ENCODE results near the gene MEGF11. TPM values are rescaled to one million over a fixed set of nuclear protein-coding genes. Genes with fewer than 3 reads are reported as not detected.

The MEGF11 gene
- total RNA-seq, 1 experiment from 2014 or later, result 1.2 TPM

- WGBS (ENCODE audit: extremely low coverage, insufficient read length, low lambda C conversion rate), result no CpG with 5 or more reads among the region's 3 CpGs
- H3T11ph ChIP-seq (ENCODE audit: low read length), result no peak overlapping the region
- TF ChIP-seq CTCF (conservative IDR thresholded peaks at IDR 0.05), result no peak
- H2AK5ac ChIP-seq (ENCODE audit: insufficient read length, low read length), result no peak overlapping the region
- H2BK120ac ChIP-seq (ENCODE audit: low read depth, low read length, poor library complexity, severe bottlenecking), result no peak overlapping the region
- no peak overlapping the region for H4K91ac ChIP-seq (ENCODE audit: insufficient read length, low read depth, low read length)
- no peak for DNase-seq
- Mint-ChIP-seq H3K27me3 (ENCODE audit: low read depth) (no peaks in the 10 kb centered on the region), H3K27ac (no peak overlapping the region; a peak in 1 of 7 replicates), H3K36me3 (ENCODE audit: insufficient read depth in 1 of 3, low read depth in 3 of 3) (no peaks in the 10 kb centered on the region; a peak in 1 of 7 replicates), H3K9me3 (no peaks in the 10 kb centered on the region), H3K4me1 (peaks cover 17 to 20% of the 10 kb centered on the region in 2 experiments), H3K4me3 (no peak overlapping the region)
- no peak overlapping the region for H3K27ac ChIP-seq (ENCODE audit: insufficient read length, low read depth, low read length)
- H2BK20ac ChIP-seq (ENCODE audit: low read depth, low read length, poor library complexity, severe bottlenecking), result no peak overlapping the region
- no peaks in the 10 kb centered on the region for H3K27me3 ChIP-seq (ENCODE audit: insufficient read depth, low read length)
- H3K4ac ChIP-seq (ENCODE audit: low read depth, low read length), result no peak overlapping the region
- H3K18ac ChIP-seq (ENCODE audit: insufficient read length, low read depth, low read length), result no peak overlapping the region
- no peak overlapping the region for H3K56ac ChIP-seq (ENCODE audit: insufficient read length, low read depth, low read length)
- H3K9ac ChIP-seq (ENCODE audit: extremely low read depth, insufficient read length, low read length), result no peak overlapping the region
- H2AFZ ChIP-seq (ENCODE audit: low read length), result no peak overlapping the region
- H3K79me1 ChIP-seq (ENCODE audit: insufficient read depth, low read depth, low read length, poor library complexity, severe bottlenecking), result no peaks in the 10 kb centered on the region
- no peaks in the 10 kb centered on the region for H3K9me3 ChIP-seq (ENCODE audit: control insufficient read depth, low read depth, low read length)
- H3K4me1 ChIP-seq (ENCODE audit: insufficient read depth, low read length), result no peaks in the 10 kb centered on the region
- no peak overlapping the region for H3K23ac ChIP-seq (ENCODE audit: insufficient read length, low read depth, low read length)
- H2BK15ac ChIP-seq (ENCODE audit: low read depth, low read length), result no peak overlapping the region
- no peak overlapping the region for H3K4me2 ChIP-seq (ENCODE audit: insufficient read depth, insufficient read length, low read length)
- H4K8ac ChIP-seq (replicated peaks; ENCODE audit: insufficient read length, low read depth, low read length), result no peak overlapping the region
- no peak overlapping the region for H3K14ac ChIP-seq (ENCODE audit: insufficient read depth, low read length)
- H4K20me1 ChIP-seq (ENCODE audit: control insufficient read depth, insufficient read depth, insufficient read length), result no peaks in the 10 kb centered on the region
- no peaks in the 10 kb centered on the region for H3K23me2 ChIP-seq (ENCODE audit: insufficient read length, low read depth, low read length, poor library complexity, severe bottlenecking)
- no peak overlapping the region for H2BK5ac ChIP-seq (ENCODE audit: insufficient read length, low read length)
- no peak overlapping the region for H4K5ac ChIP-seq (ENCODE audit: insufficient read length, low read depth, low read length)
- no peaks in the 10 kb centered on the region for H3K79me2 ChIP-seq (ENCODE audit: insufficient read depth, low read length)
- no peak overlapping the region for H2BK12ac ChIP-seq (ENCODE audit: insufficient read length, low read depth, low read length)
Observed at GRCh38 chr15:65962187-65962586, 291.4 kb downstream of the MEGF11 start.
